Loucy (cell line): ENCODE data around the gene PHF21B.

Experiments used
- EZH2phosphoT487 ChIP-seq: fragments of 200-600 bp; IDR thresholded peaks from 2 replicates; pipeline ENCODE4 v1.6.1; 2018; ENCODE audit warnings: antibody characterized with exemption, mild to moderate bottlenecking, moderate library complexity, borderline replicate concordance
- TF ChIP-seq, protein P1 (sequence below): fragments of 200-600 bp; sonication (generic); conservative IDR thresholded peaks from 2 replicates; pipeline ENCODE4 v1.5.1; 2014; ENCODE audit warnings: mild to moderate bottlenecking, antibody characterized with exemption, low read length

DNA sequence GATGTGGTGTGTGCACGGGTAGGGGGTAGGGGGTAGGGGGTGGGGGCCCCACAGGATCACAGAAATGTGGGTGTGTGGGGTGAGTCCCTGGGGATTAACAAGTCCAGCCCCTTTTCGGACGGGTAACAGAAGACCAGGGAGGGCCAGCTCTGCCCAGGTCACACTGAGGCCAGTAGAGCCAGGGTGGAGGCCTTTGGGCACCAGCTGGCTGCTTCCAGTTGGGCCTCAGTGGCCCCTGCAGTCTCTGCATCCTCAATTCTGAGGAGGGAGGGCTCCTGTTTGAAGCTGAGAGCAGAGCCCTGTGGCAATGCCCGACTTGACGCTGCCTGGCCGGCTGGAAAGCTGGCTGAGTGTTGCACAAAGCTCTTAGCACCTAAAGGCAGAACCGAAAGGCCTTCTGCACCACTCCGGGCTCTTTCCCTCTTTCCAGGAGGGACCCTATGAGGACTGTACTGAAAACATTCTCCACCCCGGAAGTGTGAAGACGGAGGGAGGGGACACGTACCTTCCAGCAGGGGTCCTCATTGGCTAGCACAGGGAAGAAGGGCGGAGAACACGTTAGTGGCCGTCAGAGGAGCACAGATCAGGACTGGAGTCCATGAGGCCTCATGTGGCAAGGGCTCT is 120.4 kb downstream of the PHF21B start:
- TF ChIP-seq, protein P1, sequence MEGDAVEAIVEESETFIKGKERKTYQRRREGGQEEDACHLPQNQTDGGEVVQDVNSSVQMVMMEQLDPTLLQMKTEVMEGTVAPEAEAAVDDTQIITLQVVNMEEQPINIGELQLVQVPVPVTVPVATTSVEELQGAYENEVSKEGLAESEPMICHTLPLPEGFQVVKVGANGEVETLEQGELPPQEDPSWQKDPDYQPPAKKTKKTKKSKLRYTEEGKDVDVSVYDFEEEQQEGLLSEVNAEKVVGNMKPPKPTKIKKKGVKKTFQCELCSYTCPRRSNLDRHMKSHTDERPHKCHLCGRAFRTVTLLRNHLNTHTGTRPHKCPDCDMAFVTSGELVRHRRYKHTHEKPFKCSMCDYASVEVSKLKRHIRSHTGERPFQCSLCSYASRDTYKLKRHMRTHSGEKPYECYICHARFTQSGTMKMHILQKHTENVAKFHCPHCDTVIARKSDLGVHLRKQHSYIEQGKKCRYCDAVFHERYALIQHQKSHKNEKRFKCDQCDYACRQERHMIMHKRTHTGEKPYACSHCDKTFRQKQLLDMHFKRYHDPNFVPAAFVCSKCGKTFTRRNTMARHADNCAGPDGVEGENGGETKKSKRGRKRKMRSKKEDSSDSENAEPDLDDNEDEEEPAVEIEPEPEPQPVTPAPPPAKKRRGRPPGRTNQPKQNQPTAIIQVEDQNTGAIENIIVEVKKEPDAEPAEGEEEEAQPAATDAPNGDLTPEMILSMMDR, result no peak
- no peak for TF ChIP-seq EZH2phosphoT487
